GM21786 (cell line): ENCODE data around the gene SENP5.
"Not testable (repeated sequence)": the region's sequence is repeated elsewhere in the genome, so short reads cannot be mapped to it uniquely, and the experiment has no call there.

Source experiments
- ATAC-seq: cut with Tn5 transposase; IDR thresholded peaks from one replicate; pipeline ENCODE4 v1.9.1; 2021; ENCODE audit not compliant: unreplicated experiment

SENP5 gene

GRCh38 chr3:196941729-196942225 lies 74.1 kb downstream of the SENP5 start:
- ATAC-seq: peak; percentile 24

DNA sequence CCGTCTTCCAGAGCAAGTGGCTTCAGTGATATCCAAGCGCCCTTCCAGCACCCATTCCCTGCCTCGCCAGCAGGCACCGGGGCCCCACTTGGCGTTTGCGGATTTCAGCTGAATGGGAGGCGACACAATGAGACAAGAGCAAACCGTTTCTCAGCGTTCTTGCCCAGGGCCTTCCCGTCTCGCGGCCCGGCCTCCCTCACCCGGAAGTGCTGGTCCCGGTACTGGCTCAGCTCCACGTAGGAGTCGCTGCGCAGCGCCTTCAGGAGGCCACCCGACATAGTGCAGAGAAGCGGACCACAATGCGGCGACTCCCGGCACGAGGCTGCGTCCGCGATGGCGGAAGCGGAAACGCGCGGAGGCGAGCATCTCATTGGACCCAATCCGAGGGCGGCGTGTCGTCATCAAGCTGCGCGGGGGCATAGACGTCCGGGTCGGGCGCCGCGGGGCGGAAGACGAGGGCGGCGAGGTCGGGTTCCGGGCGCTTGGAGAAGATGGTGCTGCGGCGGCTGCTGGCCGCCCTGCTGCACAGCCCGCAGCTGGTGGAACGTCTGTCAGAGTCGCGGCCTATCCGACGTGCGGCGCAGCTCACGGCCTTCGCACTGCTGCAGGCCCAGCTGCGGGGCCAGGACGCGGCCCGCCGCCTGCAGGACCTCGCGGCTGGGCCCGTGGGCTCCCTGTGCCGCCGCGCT lies 74.7 kb downstream of the SENP5 start, which contains the start of gene NCBP2:
Gene NCBP2, minus strand, starts transcription at position 303 of the 689 bp plus-strand sequence. Its CDS starts 25 bp downstream, at position 278.
- peak; percentile 89 for ATAC-seq

GRCh38 chr3:196942915-196943277 lies 75.2 kb downstream of the SENP5 start:
- ATAC-seq: no peak

GRCh38 chr3:196944037-196944790 lies 76.5 kb downstream of the SENP5 start:
- ATAC-seq: not testable (repeated sequence)

GRCh38 chr3:196947136-196947859 lies 79.6 kb downstream of the SENP5 start:
- no peak for ATAC-seq

GRCh38 chr3:196947860-196948441 lies 80.2 kb downstream of the SENP5 start:
- ATAC-seq: no peak

DNA sequence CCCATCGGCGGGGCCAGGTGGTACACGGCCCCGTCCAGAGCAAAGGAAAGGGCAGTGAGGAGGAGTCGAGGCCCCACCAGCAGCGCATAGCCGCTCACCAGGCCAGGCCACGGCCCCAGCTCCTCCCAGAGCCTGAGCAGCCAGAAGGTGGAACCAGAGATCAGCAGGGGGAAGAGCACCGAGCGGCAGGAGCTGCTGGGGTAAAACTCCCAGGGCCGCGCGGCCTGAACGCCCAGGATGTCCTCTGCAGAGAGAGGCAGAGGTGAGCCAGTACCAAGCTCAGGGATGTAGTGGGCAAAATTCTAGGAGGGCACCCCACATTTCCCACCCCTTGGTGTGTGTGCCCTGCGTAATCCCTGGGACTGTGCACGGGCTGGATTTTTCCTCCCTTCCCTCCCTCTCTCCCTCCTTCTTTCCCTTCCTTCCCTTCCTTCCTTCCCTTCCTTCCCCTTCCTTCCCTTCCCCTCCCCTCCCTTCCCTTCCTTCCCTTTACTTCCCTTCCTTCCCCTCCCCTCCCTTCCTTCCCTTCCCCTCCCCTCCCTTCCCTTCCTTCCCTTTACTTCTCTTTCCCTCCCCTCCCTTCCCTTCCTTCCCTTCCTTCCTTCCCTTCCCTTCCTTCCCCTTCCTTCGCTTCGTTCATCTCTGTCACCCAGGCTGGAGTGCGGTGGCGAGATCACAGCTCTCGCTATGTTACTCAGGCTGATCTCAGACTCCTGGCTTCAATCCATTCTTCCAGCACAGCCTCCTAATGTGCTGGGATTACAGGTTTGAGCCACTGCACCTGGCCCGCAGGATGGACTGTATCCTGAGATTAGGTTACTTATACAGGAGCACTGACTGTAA lies 80.9 kb downstream of the SENP5 start:
- ATAC-seq: no peak

DNA sequence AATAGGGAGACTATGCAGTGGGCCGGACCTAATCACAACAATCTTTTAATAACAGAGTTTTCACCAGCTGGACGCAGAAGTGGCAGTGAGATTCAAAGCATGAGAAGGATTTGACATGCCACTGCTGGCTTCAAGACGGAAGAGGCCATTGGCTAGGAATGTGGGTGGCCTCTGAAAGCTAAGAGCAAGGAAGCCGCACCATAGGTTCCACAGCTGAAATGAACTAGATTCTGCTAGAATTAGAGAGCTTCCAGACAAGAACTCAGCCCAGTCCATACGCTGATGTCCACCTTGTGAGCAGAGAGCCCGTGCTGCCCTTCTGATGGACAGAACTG lies 81.5 kb downstream of the SENP5 start:
- ATAC-seq: no peak

GRCh38 chr3:196949750-196950149 lies 82.0 kb downstream of the SENP5 start:
- no peak for ATAC-seq

DNA sequence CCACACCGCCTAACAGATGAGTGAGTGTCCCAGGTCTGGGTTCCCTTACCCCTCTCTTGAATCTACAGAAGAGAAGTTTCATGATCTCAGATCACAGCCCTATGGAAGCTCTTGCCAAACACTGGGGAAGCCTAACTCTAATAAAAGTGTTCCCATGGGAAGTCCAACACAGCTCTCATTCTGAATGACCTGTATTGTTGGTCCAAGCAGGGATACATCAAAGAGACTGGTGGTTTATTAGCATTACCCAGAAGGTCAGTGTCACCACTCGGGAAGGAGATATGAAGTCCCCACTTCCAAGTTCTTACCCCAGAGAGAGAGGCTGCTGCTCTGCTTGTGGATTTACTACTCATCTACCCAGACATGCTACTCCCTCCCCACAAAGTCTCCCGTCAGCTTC lies 83.7 kb downstream of the SENP5 start:
- ATAC-seq: no peak

DNA sequence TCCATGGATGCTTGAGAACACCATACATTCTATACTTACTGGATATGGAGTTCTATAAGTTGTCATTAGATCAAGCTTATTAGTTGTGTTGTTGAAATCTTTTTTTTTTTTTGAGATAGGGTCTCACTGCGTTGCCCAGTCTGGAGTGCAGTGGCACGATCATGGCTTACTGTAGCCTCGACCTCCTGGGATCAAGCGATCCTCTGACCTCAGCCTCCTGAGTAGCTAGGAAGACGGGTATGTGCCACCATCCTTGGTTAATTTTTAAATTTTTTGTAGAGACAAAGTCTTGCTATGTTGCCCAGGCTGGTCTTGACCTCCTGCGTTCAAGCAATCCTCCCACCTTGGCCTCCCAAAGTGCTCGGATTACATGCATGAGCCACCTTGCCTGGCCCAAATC lies 87.1 kb downstream of the SENP5 start:
- ATAC-seq: no peak

DNA sequence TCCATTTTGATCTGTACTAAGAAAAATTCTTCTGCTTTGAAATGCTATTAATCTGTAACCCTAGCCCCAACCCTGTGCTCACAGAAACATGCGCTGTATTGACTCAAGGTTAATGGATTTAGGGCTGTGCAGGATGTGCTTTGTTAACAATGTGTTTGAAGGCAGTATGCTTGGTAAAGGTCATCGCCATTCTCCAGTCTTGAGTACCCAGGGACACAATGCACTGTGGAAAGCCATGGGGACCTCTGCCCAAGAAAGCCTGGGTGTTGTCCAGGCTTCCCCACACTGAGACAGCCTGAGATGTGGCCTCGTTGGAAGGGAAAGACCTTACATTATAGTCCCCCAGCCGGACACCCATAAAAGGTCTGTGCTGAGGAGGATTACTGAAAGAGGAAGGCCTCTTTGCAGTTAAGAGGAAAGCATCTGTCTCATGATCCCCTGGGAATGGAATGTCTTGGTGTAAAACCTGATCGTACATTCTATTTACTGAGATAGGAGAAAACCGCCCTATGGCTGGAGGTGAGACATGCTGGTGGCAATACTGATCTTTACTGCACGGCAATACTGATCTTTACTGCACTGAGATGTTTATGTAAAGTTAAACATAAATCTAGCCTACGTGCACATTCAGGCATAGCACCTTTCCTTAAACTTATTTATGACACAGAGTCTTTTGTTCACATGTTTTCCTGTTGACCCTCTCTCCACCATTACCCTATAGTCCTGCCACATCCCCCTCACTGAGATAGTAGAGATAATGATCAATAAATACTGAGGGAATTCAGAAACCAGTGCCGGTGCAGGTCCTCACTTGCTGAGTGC lies 94.6 kb downstream of the SENP5 start:
- ATAC-seq: no peak

DNA sequence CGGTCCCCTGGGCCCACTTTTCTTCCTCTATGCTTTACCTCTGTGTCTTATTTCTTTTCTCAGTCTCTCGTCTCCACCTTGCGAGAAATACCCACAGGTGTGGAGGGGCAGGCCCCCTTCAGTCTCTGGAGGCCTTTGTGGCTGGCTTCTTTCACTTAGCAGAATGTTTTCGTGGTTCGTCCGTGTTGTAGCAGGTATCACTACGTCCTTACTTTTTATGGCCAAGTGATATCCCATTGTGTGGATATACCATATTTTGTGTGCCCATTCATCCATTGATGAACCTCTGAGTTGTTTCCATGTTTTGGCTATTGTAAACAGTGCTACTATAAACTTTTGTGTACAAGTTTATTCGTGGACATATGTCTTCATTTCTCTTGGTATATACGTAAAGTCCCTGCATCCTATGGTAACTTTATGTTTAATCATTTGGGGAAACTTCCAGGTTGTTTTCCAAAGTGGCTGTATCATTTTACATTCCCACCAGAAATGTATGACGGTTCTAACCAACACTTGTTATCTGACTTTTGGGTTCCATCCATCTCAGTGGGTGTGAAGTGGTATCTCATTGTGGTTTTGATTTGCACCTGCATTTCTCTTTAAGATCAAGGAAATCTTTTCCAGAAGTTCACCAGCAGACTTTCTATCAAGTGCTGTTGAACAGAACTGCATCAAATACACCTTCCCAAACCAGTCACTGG lies 95.4 kb downstream of the SENP5 start:
- ATAC-seq: no peak

GRCh38 chr3:196963631-196963953 lies 95.9 kb downstream of the SENP5 start:
- ATAC-seq: no peak

DNA sequence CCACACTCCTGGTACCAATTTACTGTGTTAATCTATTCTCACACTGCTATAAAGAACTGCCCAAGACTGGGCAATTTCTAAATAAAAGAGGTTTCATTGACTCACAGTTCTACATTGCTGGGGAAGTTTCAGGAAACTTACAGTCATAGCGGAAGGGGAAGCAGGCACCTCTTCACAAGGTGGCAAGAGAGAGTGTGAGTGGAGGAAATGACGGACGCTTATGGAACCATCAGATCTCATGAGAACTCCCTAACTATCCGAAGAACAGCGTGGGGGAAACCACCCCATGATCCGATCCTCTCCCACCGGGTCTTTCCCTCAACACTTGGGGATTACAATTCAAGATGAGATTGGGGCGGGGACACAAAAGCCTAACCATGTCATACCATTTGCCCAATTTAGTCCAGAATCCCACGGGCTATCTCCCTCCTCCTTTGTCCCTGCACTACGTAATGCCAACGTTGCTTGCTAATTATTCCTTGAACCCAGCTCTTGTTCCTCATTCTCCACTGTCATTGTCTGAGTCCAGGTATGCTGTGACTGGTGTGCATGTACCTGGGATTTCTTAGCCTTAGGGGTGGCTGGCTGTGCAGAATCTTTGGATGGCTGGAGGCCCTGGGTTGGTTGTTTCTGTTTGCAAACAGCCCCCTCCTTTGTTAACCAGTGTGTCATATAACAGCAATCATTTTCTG lies 97.5 kb downstream of the SENP5 start:
- ATAC-seq: no peak

DNA sequence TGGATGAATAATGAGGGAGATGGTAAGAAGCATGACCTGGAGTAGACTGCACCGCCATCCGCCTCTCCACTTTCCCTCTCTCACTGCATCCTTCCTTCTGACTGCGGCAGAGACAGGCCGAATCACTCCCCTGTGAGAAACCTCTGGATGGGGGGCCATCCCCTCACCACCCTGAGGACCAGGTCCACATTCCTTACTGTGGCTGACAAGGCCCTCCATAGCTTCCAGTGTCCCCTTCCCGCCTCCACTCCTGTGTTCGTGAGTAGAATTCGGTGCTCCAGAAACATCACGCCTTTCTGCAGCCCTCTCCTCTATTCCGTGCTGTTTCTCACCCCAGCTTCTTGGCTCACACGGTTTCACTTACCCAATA lies 98.1 kb downstream of the SENP5 start:
- ATAC-seq: no peak

DNA sequence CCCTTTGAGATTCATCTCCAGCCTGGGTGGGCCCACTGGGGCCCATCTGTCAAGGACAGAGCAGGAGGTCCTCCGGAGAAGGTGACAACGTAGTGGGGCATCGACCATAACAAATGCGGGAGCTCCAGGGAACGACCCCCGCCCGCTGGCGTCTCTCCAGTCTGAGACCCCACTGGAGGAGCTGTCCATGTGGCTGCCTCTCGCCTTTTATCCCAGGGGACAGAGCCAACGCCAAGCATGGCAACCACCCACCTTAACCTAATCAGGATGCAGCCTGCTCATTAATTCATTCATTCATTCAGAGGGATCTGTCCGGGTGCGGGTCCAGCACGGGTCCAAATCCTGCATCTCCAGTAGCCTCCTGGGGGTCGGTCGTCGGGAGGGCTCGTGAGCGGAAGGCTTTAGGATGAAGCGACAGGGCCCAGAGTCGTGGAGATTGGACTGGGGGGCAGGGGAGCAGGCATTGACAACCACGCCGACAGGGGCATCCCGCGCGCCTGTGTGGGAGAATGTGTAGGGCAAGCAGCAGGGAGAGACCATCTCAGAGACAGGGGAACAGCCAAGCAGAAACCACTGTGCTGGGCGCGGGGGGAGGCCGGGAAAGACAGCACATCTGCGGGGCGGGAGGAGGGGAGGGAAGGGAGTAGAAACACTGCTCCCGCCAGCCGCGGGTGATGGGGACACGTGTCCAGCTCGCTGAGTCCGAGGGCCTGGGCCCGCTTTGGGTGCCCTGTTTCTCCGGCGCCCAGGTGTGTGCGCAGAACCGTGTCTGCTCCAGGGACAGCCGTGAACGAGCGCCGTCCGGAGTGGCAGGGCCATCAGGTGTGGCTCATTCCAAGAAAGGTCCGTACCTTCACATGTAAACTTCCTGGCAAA lies 99.0 kb downstream of the SENP5 start:
- ATAC-seq: no peak
